ENCODE results near the gene BBS9. TPM values are rescaled to one million over a fixed set of nuclear protein-coding genes. Genes with fewer than 3 reads are reported as not detected.

Gene BBS9
- total and polyA plus RNA-seq, 2 donors (not counting 1 experiment from before 2014, with no cell fraction given) = 8.4 to 45.2 TPM

DNA sequence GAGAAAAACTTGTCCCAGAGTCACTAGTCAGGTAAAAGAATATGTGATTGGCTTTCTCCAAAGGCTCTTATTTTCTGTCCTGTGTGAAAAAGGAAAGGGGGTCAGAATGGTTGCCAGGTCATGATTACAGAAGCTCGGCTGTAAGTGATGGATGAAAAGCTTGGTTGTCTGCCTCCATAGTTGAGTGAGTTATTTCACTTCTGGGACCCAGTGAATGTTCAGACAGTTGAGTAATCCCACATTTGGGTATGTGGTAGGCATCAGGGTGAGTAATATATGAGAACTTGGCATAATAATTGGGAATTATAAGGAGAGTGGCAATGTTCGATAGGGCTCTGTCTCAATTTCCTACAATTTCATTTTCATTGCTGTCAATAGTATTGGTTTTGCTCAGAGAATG lies 72.5 kb downstream of the BBS9 start:
- Histone ChIP-seq H3K9ac (ENCODE audit: low read length) (no peak overlapping the region), H3K4me2 (replicated peaks; ENCODE audit: low read depth, low read length, poor library complexity, severe bottlenecking) (no peak overlapping the region), H4K20me1 (ENCODE audit: control insufficient read depth, insufficient read depth, low read length, poor library complexity, severe bottlenecking) (no peaks in the 10 kb centered on the region), H3K27ac (ENCODE audit: low read length in 2 of 2) (no peak overlapping the region), H3K9me3 (ENCODE audit: control extremely low read depth in 1 of 3, control insufficient read depth in 2 of 3, insufficient read depth in 1 of 3, low read length in 2 of 3) (no peaks in the 10 kb centered on the region), H3K27me3 (replicated peaks in 1 of 4; ENCODE audit: control extremely low read depth in 1 of 4, control insufficient read depth in 3 of 4, insufficient read depth in 4 of 4, low read length in 3 of 4) (no peaks in the 10 kb centered on the region), H3K36me3 (replicated peaks in 1 of 2; ENCODE audit: control extremely low read depth in 1 of 2, control insufficient read depth in 1 of 2, extremely low read depth in 1 of 2, insufficient read depth in 2 of 2, low read length in 1 of 2) (no peaks in the 10 kb centered on the region), H3K79me2 (ENCODE audit: control insufficient read depth, insufficient read depth, low read length) (no peaks in the 10 kb centered on the region), H2AFZ (ENCODE audit: insufficient read depth, low read depth, low read length, poor library complexity, severe bottlenecking) (no peak overlapping the region), H3K4me3 (ENCODE audit: control extremely low read depth in 1 of 5, extremely low read depth in 1 of 5, insufficient read depth in 1 of 5, low read depth in 2 of 5, low read length in 4 of 5) (no peak overlapping the region), H3K4me1 (ENCODE audit: control insufficient read depth in 2 of 2, insufficient read depth in 2 of 2, low read length in 2 of 2) (no peaks in the 10 kb centered on the region)
- ATAC-seq (ENCODE audit: low read depth) = no peak
- Mint-ChIP-seq H3K4me1 (peaks cover 3% of the 10 kb centered on the region), H3K9me3 (ENCODE audit: insufficient read depth) (peaks cover 4% of the 10 kb centered on the region), H3K4me3 (no peak overlapping the region), H3K27ac (no peak overlapping the region), H3K27me3 (no peaks in the 10 kb centered on the region)
- intact Hi-C loops (cut with micrococcal nuclease) = no loop called here
- TF ChIP-seq EZH2 (IDR thresholded peaks at IDR 0.05; ENCODE audit: borderline replicate concordance, insufficient read depth, low read depth, low read length, poor library complexity, severe bottlenecking) = no peak
- TF ChIP-seq, protein P1, sequence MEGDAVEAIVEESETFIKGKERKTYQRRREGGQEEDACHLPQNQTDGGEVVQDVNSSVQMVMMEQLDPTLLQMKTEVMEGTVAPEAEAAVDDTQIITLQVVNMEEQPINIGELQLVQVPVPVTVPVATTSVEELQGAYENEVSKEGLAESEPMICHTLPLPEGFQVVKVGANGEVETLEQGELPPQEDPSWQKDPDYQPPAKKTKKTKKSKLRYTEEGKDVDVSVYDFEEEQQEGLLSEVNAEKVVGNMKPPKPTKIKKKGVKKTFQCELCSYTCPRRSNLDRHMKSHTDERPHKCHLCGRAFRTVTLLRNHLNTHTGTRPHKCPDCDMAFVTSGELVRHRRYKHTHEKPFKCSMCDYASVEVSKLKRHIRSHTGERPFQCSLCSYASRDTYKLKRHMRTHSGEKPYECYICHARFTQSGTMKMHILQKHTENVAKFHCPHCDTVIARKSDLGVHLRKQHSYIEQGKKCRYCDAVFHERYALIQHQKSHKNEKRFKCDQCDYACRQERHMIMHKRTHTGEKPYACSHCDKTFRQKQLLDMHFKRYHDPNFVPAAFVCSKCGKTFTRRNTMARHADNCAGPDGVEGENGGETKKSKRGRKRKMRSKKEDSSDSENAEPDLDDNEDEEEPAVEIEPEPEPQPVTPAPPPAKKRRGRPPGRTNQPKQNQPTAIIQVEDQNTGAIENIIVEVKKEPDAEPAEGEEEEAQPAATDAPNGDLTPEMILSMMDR (IDR thresholded peaks at IDR 0.05) = no peak
- 91% methylated on average over 1 of the region's 2 CpGs for WGBS (ENCODE audit: insufficient coverage)
- ChIA-PET POLR2A (no interaction called here), CTCF (no interaction called here)
- no peak for DNase-seq

GRCh38 chr7:33210958-33211357 lies 81.6 kb downstream of the BBS9 start:
- ATAC-seq (ENCODE audit: low read depth) (no peak), DNase-seq (no peak)
- Histone ChIP-seq H3K36me3 (replicated peaks in 1 of 2; ENCODE audit: control extremely low read depth in 1 of 2, control insufficient read depth in 1 of 2, extremely low read depth in 1 of 2, insufficient read depth in 2 of 2, low read length in 1 of 2) (peaks cover 0 to 4% of the 10 kb centered on the region in 2 experiments), H2AFZ (ENCODE audit: insufficient read depth, low read depth, low read length, poor library complexity, severe bottlenecking) (no peak overlapping the region), H4K20me1 (ENCODE audit: control insufficient read depth, insufficient read depth, low read length, poor library complexity, severe bottlenecking) (peaks cover 6% of the 10 kb centered on the region), H3K4me1 (ENCODE audit: control insufficient read depth in 2 of 2, insufficient read depth in 2 of 2, low read length in 2 of 2) (no peaks in the 10 kb centered on the region), H3K27me3 (replicated peaks in 1 of 4; ENCODE audit: control extremely low read depth in 1 of 4, control insufficient read depth in 3 of 4, insufficient read depth in 4 of 4, low read length in 3 of 4) (no peaks in the 10 kb centered on the region), H3K9me3 (ENCODE audit: control extremely low read depth in 1 of 3, control insufficient read depth in 2 of 3, insufficient read depth in 1 of 3, low read length in 2 of 3) (peaks cover 2 to 26% (median 22%) of the 10 kb centered on the region in 3 donors), H3K4me2 (replicated peaks; ENCODE audit: low read depth, low read length, poor library complexity, severe bottlenecking) (no peak overlapping the region), H3K4me3 (ENCODE audit: control extremely low read depth in 1 of 5, extremely low read depth in 1 of 5, insufficient read depth in 1 of 5, low read depth in 2 of 5, low read length in 4 of 5) (no peak overlapping the region), H3K27ac (ENCODE audit: low read length in 2 of 2) (no peak overlapping the region), H3K79me2 (ENCODE audit: control insufficient read depth, insufficient read depth, low read length) (no peaks in the 10 kb centered on the region), H3K9ac (ENCODE audit: low read length) (no peak overlapping the region)
- Mint-ChIP-seq H3K27ac (no peak overlapping the region), H3K9me3 (ENCODE audit: insufficient read depth) (peaks cover 11% of the 10 kb centered on the region), H3K4me1 (no peaks in the 10 kb centered on the region), H3K4me3 (no peak overlapping the region), H3K27me3 (no peaks in the 10 kb centered on the region)
- intact Hi-C loops (cut with micrococcal nuclease) = no loop called here
- TF ChIP-seq EZH2 (IDR thresholded peaks at IDR 0.05; ENCODE audit: borderline replicate concordance, insufficient read depth, low read depth, low read length, poor library complexity, severe bottlenecking) = no peak
- TF ChIP-seq, protein P1 (IDR thresholded peaks at IDR 0.05) = no peak
- ChIA-PET CTCF (no interaction called here), POLR2A (no interaction called here)
- WGBS (ENCODE audit: insufficient coverage) = no CpG with 5 or more reads among the region's 1 CpG

All from B cell (primary cell).